ENCODE measurements around the gene KCNMA1.
A peak's percentile ranks its signal among the peaks of the same experiment; 100 is the strongest.
"Not testable (repeated sequence)": the region's sequence is repeated elsewhere in the genome, so short reads cannot be mapped to it uniquely, and the experiment has no call there.

KCNMA1 gene

GRCh38 chr10:77533146-77533886, 104.3 kb downstream of the KCNMA1 start:
- FAIRE-seq: no peak
- TF ChIP-seq POLR2A (IDR thresholded peaks at IDR 0.05; ENCODE audit: low read depth, low read length): no peak
- no peak for DNase-seq (ENCODE audit: insufficient read length, low spot score)

DNA sequence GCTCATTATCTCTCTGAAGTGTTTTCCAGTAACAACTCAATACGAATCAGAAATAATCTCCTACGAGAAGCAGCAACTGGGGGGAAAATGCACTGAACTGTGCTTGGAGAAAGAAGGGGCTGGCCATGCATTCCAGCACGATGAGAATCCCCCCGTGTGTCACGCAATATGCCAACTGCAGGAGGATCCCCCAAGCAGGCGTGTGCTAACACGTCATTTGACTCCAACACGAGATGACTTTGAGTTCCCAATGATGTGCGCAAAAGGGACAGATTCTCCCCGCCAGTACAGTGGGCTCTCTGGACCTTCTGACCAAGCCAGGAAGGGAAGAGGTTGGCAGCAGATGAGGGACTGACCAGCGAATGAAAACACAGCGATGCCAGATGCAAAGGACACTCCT, 105.5 kb downstream of the KCNMA1 start:
- TF ChIP-seq POLR2A (IDR thresholded peaks at IDR 0.05; ENCODE audit: low read depth, low read length): no peak
- peak; percentile 52 for DNase-seq (ENCODE audit: insufficient read length, low spot score)
- FAIRE-seq: no peak

DNA sequence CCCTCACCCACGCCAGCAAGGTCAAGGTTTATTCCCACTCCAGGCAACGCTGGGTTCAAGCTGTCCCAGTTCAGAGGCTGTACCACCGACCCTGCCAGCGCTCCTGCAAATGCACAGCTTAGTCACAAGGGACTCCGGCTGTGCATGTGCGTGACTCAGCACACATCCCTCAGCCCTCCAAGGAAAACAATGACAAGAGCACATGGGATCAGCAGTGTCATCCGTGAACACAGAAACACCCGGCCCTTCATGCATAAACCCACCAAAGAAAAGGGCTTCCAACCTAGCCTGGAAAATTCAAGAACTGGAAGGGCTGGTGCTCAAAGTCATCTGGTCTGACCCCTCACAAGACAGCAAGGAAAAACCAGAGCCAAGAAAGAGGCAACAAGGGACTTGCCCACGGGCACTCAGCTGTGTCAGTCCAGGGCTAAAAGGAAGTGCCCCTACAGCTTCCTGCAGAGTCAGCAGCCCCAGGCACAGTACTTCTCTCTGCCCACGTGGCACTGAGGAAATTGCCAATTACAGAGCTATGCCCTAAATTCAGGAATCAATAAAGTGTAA, 106.1 kb downstream of the KCNMA1 start:
- FAIRE-seq: peak; percentile 95
- no peak for TF ChIP-seq POLR2A (IDR thresholded peaks at IDR 0.05; ENCODE audit: low read depth, low read length)
- DNase-seq (ENCODE audit: insufficient read length, low spot score): peak; percentile 84

DNA sequence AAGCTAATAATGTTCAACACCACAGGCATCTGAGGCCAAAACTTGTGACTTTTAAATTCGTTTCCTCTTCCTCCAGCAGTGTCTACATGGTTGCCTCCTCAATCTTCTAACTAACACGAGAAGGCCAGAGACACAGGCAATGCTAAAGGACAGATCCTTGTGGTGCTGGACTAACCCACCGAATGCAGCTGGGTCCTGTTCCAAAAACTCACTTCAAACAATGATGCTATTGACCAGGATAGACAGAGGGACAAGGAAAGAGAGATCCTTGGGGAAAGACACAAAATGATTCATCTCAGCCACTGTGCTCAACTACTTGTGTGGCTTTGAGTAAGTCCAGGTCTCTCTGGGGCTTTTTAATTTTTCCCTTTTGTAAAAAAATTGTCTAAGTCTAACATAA, 107.6 kb downstream of the KCNMA1 start:
- no peak for FAIRE-seq
- TF ChIP-seq POLR2A (IDR thresholded peaks at IDR 0.05; ENCODE audit: low read depth, low read length): no peak
- DNase-seq (ENCODE audit: insufficient read length, low spot score): no peak

DNA sequence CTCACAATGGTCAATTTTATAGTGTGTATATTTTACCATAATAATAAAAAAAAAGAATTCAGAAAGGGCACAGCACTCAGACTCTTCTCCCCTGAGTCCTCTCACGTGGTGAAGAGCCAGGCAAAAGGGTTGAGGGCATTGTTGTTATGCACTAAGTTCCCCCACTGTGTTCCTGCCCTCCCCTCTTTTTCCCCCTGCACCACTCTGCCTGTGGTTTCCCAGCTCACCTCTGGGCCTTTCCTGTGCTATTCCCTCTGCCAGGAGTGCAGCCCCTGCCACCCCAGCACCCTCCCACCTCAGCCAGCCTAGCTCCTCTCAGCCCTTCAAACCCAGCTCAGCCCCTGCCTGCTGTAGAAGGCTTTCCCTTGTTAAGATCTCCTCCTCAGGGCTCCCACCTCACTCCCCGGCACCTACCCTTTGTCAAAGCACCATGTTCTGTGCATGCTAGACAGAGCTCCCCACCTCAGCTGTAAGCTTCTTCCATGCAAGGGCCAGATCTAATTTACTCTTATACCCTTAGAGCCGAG, 108.5 kb downstream of the KCNMA1 start:
- FAIRE-seq: no peak
- TF ChIP-seq POLR2A (IDR thresholded peaks at IDR 0.05; ENCODE audit: low read depth, low read length): no peak
- no peak for DNase-seq (ENCODE audit: insufficient read length, low spot score)

DNA sequence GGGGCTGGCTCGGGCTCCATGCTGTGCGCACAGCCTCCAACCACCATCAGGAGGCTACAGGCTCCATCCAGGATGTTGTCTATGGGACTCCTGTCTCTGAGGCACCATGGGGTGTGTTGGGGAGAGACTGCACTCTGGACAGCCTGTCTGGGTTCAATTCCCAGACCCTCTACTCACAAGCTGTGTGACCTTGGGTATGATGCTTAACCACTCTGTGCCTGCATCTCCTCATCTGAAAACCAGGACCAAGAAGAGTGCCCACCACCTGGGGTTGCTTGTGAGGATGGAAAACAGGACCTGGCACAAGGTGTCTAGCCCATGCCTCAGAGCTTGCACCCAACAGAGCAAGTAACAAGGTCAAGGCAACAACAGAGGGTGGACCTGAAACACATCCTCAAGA, 109.8 kb downstream of the KCNMA1 start:
- no peak for TF ChIP-seq POLR2A (IDR thresholded peaks at IDR 0.05; ENCODE audit: low read depth, low read length)
- no peak for FAIRE-seq
- DNase-seq (ENCODE audit: insufficient read length, low spot score): no peak

GRCh38 chr10:77526868-77527617, 110.6 kb downstream of the KCNMA1 start:
- FAIRE-seq: no peak
- no peak for TF ChIP-seq POLR2A (IDR thresholded peaks at IDR 0.05; ENCODE audit: low read depth, low read length)

GRCh38 chr10:77524281-77524711, 113.3 kb downstream of the KCNMA1 start:
- TF ChIP-seq POLR2A (IDR thresholded peaks at IDR 0.05; ENCODE audit: low read depth, low read length): no peak
- no peak for DNase-seq (ENCODE audit: insufficient read length, low spot score)
- no peak for FAIRE-seq

More at GRCh38 chr10:77526868-77527617, 110.6 kb downstream of the KCNMA1 start:
- DNase-seq (ENCODE audit: insufficient read length, low spot score): no peak

DNA sequence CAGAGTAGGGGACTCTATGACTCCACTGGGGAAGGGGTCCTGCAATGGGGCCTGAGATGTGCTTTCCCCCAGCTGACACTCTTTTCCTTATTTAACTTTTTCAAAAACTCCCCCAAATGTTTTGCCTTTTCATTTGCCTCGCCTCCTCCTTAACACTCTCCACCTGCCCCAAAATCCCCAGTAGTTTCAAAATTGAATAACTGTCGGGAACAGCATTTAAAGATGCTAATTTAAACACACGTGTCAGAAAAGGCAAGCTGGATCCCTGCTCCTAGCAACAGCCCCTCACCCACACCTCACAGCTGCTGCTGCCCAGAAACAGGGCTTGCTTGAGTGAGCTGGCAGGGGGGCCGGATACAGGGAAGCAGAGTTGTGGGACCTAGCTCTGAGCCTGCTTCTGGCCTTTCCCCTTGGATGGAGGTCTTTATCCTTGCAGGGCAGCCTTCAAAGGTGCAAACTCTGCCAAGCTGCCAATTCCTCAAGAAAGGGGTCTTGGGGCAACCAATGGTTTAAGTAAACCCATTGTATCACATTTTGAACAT, 115.3 kb downstream of the KCNMA1 start:
- DNase-seq (ENCODE audit: insufficient read length, low spot score) (no peak), FAIRE-seq (no peak)
- TF ChIP-seq POLR2A (IDR thresholded peaks at IDR 0.05; ENCODE audit: low read depth, low read length): no peak

GRCh38 chr10:77520995-77521394, 116.6 kb downstream of the KCNMA1 start:
- FAIRE-seq: no peak
- no peak for DNase-seq (ENCODE audit: insufficient read length, low spot score)
- no peak for TF ChIP-seq POLR2A (IDR thresholded peaks at IDR 0.05; ENCODE audit: low read depth, low read length)

DNA sequence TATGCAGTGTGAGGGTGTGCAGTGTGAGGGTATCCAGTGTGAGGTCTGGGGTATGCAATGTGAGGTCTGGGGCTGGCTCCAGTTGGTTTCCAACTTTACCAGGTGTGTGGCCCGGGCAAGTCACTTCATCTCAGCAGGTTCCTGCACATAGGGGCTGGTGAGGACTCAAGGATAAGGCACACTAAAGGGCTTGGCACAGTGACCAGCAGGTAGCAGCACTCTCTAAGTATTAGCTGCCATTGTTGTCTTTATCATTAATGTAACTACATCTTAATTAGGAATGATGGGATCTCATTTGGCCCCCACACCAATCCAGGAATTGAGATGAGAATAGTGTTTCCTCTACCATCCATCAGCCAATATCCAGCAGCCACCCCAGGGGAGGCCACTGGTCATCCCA, 117.3 kb downstream of the KCNMA1 start:
- no peak for TF ChIP-seq POLR2A (IDR thresholded peaks at IDR 0.05; ENCODE audit: low read depth, low read length)
- FAIRE-seq: no peak

DNA sequence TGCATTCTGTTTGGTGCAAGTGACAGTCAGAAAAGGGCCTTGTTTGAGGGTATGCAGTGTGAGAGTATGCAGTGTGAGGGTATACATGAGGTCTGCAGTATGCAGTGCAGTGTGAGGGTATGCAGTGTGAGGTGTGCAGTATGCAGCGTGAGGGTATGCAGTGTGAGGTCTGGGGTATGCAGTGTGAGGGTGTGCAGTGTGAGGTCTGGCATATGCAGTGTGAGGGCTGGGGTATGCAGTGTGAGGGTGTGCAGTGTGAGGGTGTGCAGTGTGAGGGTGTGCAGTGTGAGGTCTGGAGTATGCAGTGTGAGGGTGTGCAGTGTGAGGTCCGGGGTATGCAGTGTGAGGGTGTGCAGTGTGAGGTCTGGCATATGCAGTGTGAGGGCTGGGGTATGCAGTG, 117.8 kb downstream of the KCNMA1 start:
- not testable (repeated sequence) for FAIRE-seq; DNase-seq (ENCODE audit: insufficient read length, low spot score)

More for the DNA sequence above, 117.3 kb downstream of the KCNMA1 start:
- no peak for DNase-seq (ENCODE audit: insufficient read length, low spot score)

GRCh38 chr10:77518910-77519274, 118.7 kb downstream of the KCNMA1 start:
- FAIRE-seq: no peak
- no peak for TF ChIP-seq POLR2A (IDR thresholded peaks at IDR 0.05; ENCODE audit: low read depth, low read length)
- no peak for DNase-seq (ENCODE audit: insufficient read length, low spot score)

DNA sequence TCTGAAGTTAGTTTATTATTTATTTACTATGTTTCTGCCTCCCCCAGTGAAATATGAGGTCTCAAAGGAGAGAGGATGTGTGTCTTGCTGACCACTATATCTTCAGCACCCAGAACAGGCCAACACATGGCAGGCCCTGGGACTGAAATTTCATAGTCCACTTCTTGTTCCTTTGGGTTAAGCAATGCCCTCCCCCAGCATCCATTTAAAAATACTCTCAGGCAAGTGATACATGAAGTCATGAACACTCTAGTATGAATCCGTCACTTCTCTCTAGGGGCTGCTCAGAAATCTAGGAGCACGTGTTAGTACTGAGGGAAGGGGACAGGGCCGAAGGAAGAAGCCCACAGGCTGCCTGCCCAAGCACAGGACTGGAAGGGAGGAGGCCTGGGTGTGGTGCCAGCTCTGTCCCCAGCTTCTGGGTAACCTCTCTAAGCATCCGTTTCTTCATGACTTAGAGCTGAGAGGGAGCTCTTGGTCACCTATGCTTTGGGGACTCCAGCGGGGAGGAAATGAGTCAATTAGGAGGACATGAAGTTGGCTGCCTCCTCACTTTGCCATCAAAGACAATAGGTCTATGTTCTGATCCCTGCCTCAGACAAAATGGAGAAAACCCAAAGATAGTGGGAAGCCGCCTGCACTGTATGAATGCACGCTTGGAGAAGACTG, 119.2 kb downstream of the KCNMA1 start:
- DNase-seq (ENCODE audit: insufficient read length, low spot score): no peak
- TF ChIP-seq POLR2A (IDR thresholded peaks at IDR 0.05; ENCODE audit: low read depth, low read length): no peak
- FAIRE-seq: no peak

Measured in H54 (cell line).